ENCODE results near the gene GPD2.
"Not testable (repeated sequence)": the region's sequence is repeated elsewhere in the genome, so short reads cannot be mapped to it uniquely, and the experiment has no call there.

The GPD2 gene

DNA sequence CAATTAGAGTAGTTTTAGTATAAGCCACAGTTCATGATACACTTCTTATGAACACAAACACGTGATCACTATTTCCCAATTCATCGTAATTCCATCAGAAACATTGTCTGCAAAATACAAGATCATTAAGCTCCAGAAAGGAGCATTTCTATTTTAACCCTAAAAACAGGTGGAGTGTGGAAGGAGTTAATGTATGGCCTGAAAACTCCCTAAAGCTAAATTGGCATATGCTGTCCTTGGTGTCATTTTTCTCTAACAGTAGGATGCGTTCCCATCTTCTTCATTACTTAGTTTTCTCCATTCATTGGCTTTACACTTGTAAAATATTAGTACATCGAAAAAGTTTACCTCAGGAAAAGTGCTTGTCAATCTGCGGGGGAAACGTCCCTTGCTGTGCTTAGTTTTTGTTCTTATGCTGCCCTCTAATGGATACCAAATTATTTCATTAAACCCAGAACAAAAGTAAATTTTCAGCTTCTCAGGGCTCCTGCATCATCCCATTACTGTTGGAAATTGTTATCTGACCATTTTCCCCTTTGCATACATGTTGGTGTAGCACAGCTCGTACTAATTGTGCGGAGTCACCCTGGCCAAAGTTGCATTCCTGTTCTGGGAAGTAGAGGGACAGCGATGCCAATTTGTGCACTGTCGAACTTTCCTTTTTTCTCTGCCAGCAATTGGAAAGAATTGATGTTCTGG lies 153.4 kb downstream of the GPD2 start:
- Histone ChIP-seq H3K36me3 (ENCODE audit: insufficient read depth, low read length) (no peaks in the 10 kb centered on the region), H3K4me1 (ENCODE audit: control insufficient read depth, insufficient read depth, low read length, unreplicated experiment) (no peaks in the 10 kb centered on the region), H3K27me3 (ENCODE audit: insufficient read depth, low read length) (no peaks in the 10 kb centered on the region), H3K4me3 (ENCODE audit: low read depth, low read length) (no peak overlapping the region), H3K79me2 (ENCODE audit: control insufficient read depth, insufficient read depth, low read length, unreplicated experiment) (no peaks in the 10 kb centered on the region), H3K27ac (ENCODE audit: low read depth, low read length) (no peak overlapping the region), H2AFZ (ENCODE audit: low read length, unreplicated experiment) (no peak overlapping the region)

- H2AFZ ChIP-seq (ENCODE audit: low read length, unreplicated experiment) = no peak overlapping the region
- no peaks in the 10 kb centered on the region for H3K36me3 ChIP-seq (ENCODE audit: insufficient read depth, low read length)
- no peaks in the 10 kb centered on the region for H3K4me1 ChIP-seq (ENCODE audit: control insufficient read depth, insufficient read depth, low read length, unreplicated experiment)
- H3K27ac ChIP-seq (ENCODE audit: low read depth, low read length) = no peak overlapping the region
- no peaks in the 10 kb centered on the region for H3K27me3 ChIP-seq (ENCODE audit: insufficient read depth, low read length)
- H3K79me2 ChIP-seq (ENCODE audit: control insufficient read depth, insufficient read depth, low read length, unreplicated experiment) = no peaks in the 10 kb centered on the region
- H3K4me3 ChIP-seq (ENCODE audit: low read depth, low read length) = no peak overlapping the region
Measured at GRCh38 chr2:156590085-156590739, 154.0 kb downstream of the GPD2 start.

DNA sequence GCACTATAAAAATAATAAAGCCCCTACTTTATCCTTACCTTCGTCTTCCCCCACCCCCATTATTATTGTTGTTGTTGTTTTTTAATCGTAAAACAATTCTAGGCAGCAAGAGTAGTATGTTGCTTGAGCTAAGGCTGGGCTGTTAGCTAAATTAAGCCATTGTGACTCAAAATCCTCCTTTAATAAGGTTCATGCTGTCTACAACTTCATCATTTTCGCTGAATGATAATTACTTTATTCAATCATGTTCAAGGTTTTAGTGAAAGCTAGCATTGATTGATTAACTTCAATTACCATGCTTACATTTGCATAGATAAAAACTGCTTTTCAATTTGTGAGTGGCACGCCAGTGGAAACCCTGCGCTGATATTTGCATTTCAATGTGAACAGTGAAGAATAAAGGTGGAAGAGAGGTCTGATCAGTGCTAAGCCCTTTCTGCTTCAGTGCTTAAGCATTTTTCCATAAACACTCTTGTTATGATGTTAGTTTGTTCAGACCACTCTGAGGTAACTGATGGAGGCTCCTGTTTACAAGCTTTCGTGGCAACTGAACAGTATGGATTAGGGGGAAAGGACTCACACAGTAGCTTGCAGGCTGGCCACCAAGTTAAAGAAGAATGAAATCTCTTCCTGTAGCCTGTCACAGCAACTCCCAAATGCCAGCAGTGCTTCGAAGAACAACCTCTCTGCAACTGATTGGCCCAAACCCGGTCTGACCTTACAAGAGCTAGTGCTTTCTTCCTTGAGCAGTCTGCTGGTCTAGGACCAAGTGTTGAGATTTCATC lies 156.8 kb downstream of the GPD2 start:
- Histone ChIP-seq H3K27me3 (ENCODE audit: insufficient read depth, low read length) (no peaks in the 10 kb centered on the region), H3K27ac (ENCODE audit: low read depth, low read length) (no peak overlapping the region), H3K79me2 (ENCODE audit: control insufficient read depth, insufficient read depth, low read length, unreplicated experiment) (no peaks in the 10 kb centered on the region), H3K4me3 (ENCODE audit: low read depth, low read length) (no peak overlapping the region), H2AFZ (ENCODE audit: low read length, unreplicated experiment) (no peak overlapping the region), H3K36me3 (ENCODE audit: insufficient read depth, low read length) (no peaks in the 10 kb centered on the region), H3K4me1 (ENCODE audit: control insufficient read depth, insufficient read depth, low read length, unreplicated experiment) (no peaks in the 10 kb centered on the region)

DNA sequence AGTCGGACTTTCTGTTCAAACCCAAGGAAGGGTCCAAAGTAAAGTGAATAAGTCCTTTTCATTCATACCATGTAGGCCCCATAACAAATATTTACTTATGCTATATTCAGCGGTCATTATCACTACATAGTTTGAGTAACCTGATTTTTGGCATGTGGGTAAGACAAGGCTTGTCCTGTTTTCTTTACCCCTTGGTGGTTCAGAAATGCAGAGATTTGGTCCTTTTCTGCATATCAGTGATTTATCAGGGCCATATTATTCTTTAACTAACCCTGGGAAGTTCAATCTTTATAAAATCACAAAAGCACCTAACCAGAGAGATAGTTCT lies 157.4 kb downstream of the GPD2 start:
- Histone ChIP-seq H3K4me1 (ENCODE audit: control insufficient read depth, insufficient read depth, low read length, unreplicated experiment) (no peaks in the 10 kb centered on the region), H3K27ac (ENCODE audit: low read depth, low read length) (no peak overlapping the region), H3K27me3 (ENCODE audit: insufficient read depth, low read length) (no peaks in the 10 kb centered on the region), H3K36me3 (ENCODE audit: insufficient read depth, low read length) (no peaks in the 10 kb centered on the region), H2AFZ (ENCODE audit: low read length, unreplicated experiment) (no peak overlapping the region), H3K4me3 (ENCODE audit: low read depth, low read length) (no peak overlapping the region), H3K79me2 (ENCODE audit: control insufficient read depth, insufficient read depth, low read length, unreplicated experiment) (no peaks in the 10 kb centered on the region)

DNA sequence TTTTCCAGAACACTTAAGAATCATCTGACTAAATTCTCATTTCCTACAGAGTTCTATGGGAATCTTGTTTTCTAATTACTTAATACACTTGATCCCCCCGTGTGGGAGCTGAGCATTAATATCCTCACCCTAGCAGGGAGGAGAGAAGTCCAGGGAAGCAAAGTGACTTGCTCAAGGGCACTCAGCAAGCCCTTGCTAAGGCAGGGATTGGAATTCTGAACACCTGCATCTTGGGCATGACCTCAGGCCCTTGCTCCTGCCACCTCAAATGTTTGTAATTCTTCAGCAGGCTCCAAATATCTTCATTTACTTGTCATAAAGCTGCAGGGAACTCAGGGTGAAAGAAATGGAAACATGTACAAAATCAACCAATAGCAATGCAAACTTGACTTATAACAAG lies 162.4 kb downstream of the GPD2 start:
- H3K79me2 ChIP-seq (ENCODE audit: control insufficient read depth, insufficient read depth, low read length, unreplicated experiment) = no peaks in the 10 kb centered on the region
- H3K4me3 ChIP-seq (ENCODE audit: low read depth, low read length) = no peak overlapping the region
- no peaks in the 10 kb centered on the region for H3K27me3 ChIP-seq (ENCODE audit: insufficient read depth, low read length)
- H2AFZ ChIP-seq (ENCODE audit: low read length, unreplicated experiment) = no peak overlapping the region
- H3K4me1 ChIP-seq (ENCODE audit: control insufficient read depth, insufficient read depth, low read length, unreplicated experiment) = no peaks in the 10 kb centered on the region
- H3K36me3 ChIP-seq (ENCODE audit: insufficient read depth, low read length) = no peaks in the 10 kb centered on the region
- H3K27ac ChIP-seq (ENCODE audit: low read depth, low read length) = no peak overlapping the region

DNA sequence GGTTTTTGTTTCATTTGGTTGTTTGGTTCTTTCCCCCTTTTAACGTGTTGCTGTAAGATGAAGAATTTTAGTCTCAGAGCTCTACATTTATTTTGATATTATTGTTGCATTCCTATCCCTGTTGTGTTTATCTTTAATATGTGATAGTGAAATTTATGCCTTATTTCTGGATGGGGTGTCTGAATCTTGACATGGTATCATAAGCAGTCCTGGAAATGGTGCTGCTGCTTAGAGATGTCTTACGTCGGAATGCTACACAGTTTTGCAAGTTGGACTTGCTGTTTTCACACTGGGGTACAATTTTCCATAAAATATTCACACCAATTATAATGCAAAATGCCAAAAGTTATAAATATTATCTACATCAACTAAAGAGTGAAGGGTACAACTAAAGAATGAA lies 164.0 kb downstream of the GPD2 start:
- Histone ChIP-seq H3K27ac (ENCODE audit: low read depth, low read length) (no peak overlapping the region), H2AFZ (ENCODE audit: low read length, unreplicated experiment) (no peak overlapping the region), H3K79me2 (ENCODE audit: control insufficient read depth, insufficient read depth, low read length, unreplicated experiment) (no peaks in the 10 kb centered on the region), H3K27me3 (ENCODE audit: insufficient read depth, low read length) (no peaks in the 10 kb centered on the region), H3K4me1 (ENCODE audit: control insufficient read depth, insufficient read depth, low read length, unreplicated experiment) (no peaks in the 10 kb centered on the region), H3K36me3 (ENCODE audit: insufficient read depth, low read length) (no peaks in the 10 kb centered on the region), H3K4me3 (ENCODE audit: low read depth, low read length) (no peak overlapping the region)

DNA sequence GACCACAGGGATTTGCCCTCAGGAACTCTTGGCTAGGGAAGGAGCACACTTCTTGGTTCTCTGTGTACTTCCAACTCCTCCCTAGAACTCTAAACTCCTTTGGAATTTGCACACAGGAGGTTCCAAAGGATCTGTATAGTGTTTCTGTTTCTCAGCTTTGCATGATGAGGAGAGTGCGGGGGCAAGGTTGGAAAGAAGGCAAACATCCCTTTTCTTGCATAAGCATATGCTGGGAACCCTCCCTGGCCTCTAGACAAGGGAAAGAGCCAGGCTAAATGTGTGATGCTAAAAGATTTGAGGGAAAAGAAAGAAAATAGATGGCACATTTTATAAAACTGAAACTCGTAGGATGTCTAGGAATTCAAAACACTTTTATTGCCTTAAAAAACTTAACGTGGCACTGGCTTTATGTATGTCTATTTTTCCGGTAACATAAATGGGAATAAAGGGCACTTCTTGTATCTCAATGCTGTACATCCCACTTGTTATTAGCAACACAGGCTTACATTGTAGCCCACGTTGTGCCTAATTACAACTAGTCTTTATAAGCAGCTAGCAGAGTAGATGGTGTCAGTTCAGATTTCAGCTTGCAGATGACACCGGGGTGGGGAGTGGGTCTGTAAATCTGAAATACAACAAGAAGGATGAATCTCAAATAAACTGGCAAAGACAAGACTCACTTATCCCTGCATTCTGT lies 165.8 kb downstream of the GPD2 start:
- H3K27me3 ChIP-seq (ENCODE audit: insufficient read depth, low read length) = no peaks in the 10 kb centered on the region
- no peak overlapping the region for H3K27ac ChIP-seq (ENCODE audit: low read depth, low read length)
- H3K4me1 ChIP-seq (ENCODE audit: control insufficient read depth, insufficient read depth, low read length, unreplicated experiment) = no peaks in the 10 kb centered on the region
- no peak overlapping the region for H2AFZ ChIP-seq (ENCODE audit: low read length, unreplicated experiment)
- H3K4me3 ChIP-seq (ENCODE audit: low read depth, low read length) = no peak overlapping the region
- no peaks in the 10 kb centered on the region for H3K36me3 ChIP-seq (ENCODE audit: insufficient read depth, low read length)
- no peaks in the 10 kb centered on the region for H3K79me2 ChIP-seq (ENCODE audit: control insufficient read depth, insufficient read depth, low read length, unreplicated experiment)

DNA sequence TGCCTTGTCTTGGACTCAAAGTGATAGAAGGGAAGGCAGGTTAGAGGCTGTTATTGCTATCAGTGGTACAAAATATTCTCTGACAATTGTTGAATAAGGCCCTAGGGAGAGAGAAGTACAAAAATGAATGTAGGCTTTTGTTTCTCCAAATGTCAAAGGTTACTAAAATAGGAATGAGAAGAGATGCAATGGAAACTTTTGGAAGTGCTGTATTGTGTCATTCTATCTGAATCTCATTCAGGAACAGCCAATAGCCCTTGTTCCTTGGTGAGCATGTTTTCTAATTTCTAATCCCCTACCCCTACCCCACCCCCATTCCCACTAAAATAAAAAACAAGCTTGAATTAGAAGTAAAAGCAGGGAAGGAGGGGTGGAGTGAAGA lies 166.4 kb downstream of the GPD2 start:
- Histone ChIP-seq H3K27me3 (ENCODE audit: insufficient read depth, low read length) (no peaks in the 10 kb centered on the region), H3K27ac (ENCODE audit: low read depth, low read length) (no peak overlapping the region), H3K79me2 (ENCODE audit: control insufficient read depth, insufficient read depth, low read length, unreplicated experiment) (no peaks in the 10 kb centered on the region), H2AFZ (ENCODE audit: low read length, unreplicated experiment) (no peak overlapping the region), H3K36me3 (ENCODE audit: insufficient read depth, low read length) (no peaks in the 10 kb centered on the region), H3K4me1 (ENCODE audit: control insufficient read depth, insufficient read depth, low read length, unreplicated experiment) (no peaks in the 10 kb centered on the region), H3K4me3 (ENCODE audit: low read depth, low read length) (no peak overlapping the region)

GRCh38 chr2:156615836-156616322 lies 179.7 kb downstream of the GPD2 start:
- no peaks in the 10 kb centered on the region for H3K4me1 ChIP-seq (ENCODE audit: control insufficient read depth, insufficient read depth, low read length, unreplicated experiment)
- no peak overlapping the region for H3K27ac ChIP-seq (ENCODE audit: low read depth, low read length)
- H3K79me2 ChIP-seq (ENCODE audit: control insufficient read depth, insufficient read depth, low read length, unreplicated experiment) = no peaks in the 10 kb centered on the region
- no peak overlapping the region for H3K4me3 ChIP-seq (ENCODE audit: low read depth, low read length)
- no peaks in the 10 kb centered on the region for H3K36me3 ChIP-seq (ENCODE audit: insufficient read depth, low read length)
- H3K27me3 ChIP-seq (ENCODE audit: insufficient read depth, low read length) = no peaks in the 10 kb centered on the region
- no peak overlapping the region for H2AFZ ChIP-seq (ENCODE audit: low read length, unreplicated experiment)

GRCh38 chr2:156618071-156618470 lies 181.9 kb downstream of the GPD2 start:
- H3K27me3 ChIP-seq (ENCODE audit: insufficient read depth, low read length); H3K36me3 ChIP-seq (ENCODE audit: insufficient read depth, low read length); H3K4me3 ChIP-seq (ENCODE audit: low read depth, low read length); H3K79me2 ChIP-seq (ENCODE audit: control insufficient read depth, insufficient read depth, low read length, unreplicated experiment); H2AFZ ChIP-seq (ENCODE audit: low read length, unreplicated experiment); H3K27ac ChIP-seq (ENCODE audit: low read depth, low read length); H3K4me1 ChIP-seq (ENCODE audit: control insufficient read depth, insufficient read depth, low read length, unreplicated experiment): not testable (repeated sequence)
